Measurements from ENCODE around the gene ABCG8.

Gene ABCG8

DNA sequence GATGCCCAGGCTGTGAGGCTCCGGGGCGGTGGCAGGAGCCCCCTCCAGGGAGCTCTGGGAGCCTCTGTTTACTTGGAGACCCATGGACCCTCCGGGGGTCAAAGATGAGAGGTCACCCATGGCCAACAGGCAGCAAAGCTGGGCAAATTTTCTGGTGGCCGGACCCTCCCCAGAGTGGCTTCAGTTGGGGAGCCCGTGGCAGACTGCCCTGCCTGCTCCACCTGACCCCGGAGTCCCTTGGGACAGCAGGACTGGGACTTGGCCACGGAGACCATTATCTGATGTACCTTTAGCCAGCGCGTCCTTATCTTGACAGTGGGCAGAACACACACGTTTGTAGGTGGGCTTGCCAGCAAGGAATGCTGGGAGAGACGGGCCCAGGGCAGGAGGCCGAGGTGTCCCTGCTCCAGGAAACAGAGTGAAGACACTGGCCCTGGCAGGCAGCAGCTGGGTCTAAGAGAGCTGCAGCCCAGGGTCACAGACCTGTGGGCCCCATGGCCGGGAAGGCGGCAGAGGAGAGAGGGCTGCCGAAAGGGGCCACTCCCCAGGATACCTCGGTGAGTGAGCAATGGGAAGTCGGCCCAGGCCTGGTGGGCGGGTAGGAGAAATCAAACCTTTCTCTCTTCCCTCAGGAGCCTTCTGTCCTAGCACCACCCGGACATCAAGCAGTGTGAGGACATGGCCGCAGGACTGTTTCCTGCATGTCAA is at the start of gene ABCG8, which contains the start of gene ABCG5:
Gene ABCG8, plus strand, starts transcription at position 412 of the 708 bp plus-strand sequence. Its CDS starts 83 bp downstream, at position 495.
Gene ABCG5, minus strand, starts transcription at position 280 of the 708 bp plus-strand sequence. Its CDS starts 160 bp downstream, at position 120.
- in situ Hi-C loops (cut with MboI; ENCODE audit: low sequenced_read_pairs) = no loop called here

DNA sequence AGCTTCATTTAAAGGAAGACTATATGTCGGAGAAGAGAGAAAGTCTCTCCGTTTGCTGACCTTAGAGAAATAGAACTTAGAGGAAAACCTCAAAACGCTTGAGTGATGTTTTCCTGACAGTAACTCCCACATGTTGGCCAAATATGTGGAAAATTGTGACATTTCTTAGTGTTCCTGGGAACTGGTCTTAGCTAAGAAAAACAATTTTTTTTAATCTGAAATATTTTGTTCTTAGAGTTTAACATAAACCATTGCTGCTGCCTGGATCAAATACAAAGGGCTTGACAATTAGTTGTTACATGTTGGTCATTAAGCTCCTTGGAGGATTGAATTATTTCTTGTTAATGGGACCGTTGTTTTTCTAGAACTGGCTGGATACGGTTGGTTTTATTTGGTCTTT is 48.6 kb upstream of the ABCG8 start:
- in situ Hi-C loops (cut with MboI; ENCODE audit: low sequenced_read_pairs) = no loop called here

- in situ Hi-C loops (cut with MboI; ENCODE audit: low sequenced_read_pairs) = no loop called here
Observed at GRCh38 chr2:43791035-43791765, 47.6 kb upstream of the ABCG8 start.

GRCh38 chr2:43792653-43793052 is 46.1 kb upstream of the ABCG8 start:
- in situ Hi-C loops (cut with MboI; ENCODE audit: low sequenced_read_pairs) = no loop called here

DNA sequence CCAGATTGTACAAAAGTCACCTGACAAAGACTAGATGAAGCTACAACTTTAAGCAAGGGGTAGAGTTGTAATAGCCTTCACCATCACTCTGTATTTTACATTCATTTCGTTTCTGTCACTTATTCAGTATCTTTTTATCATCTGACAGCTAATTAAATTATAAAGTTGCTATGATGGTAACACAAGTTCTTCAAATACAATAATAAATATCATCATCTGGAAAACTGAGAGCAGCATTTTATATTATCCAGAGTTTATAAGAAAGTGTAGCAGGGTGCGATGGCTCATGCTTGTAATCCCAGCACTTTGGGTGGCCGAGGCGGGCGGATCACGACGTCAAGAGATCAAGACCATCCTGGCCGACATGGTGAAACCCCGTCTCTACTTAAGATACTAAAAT is 43.8 kb upstream of the ABCG8 start:
- in situ Hi-C loops (cut with MboI; ENCODE audit: low sequenced_read_pairs) = no loop called here

DNA sequence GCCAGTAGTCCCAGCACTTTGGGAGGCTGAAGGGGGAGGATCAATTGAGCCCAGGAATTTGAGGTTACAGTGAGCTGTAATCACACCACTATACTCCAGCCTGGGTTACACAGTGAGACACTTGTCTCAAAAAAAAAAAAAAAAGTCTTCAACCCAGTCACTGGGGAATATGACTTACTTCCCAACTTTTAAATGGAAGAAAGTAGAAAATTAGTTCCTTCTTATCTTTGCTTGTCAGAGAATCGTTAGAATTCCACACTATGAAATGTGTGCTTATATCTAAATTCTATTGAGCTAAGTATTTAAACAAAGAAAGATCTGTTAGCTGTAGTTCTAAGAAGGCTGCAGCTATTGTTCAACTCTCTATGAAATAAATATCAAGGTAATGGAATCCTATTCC is 42.6 kb upstream of the ABCG8 start:
- in situ Hi-C loops (cut with MboI; ENCODE audit: low sequenced_read_pairs) = no loop called here

DNA sequence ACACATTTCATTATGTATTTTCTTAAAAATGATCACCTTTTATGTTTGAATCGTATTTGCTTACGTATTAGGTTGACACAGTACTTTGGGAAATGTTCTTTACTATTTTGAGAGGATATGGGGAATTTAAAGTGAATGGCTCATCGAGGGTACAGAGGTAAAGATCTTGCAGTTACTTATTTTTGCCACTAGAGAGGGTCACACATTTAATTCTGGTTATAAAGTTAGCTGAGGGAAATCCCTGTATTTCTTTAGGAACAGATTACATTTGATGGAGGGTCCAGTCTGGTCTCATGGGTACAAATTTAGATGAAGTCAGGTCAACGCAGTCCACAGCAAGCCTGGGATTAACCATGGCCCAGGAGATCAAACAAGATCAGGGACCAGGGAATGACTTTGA is 40.5 kb upstream of the ABCG8 start:
- in situ Hi-C loops (cut with MboI; ENCODE audit: low sequenced_read_pairs) = no loop called here

- in situ Hi-C loops (cut with MboI; ENCODE audit: low sequenced_read_pairs) = no loop called here
Observed at GRCh38 chr2:43800894-43801293, 37.9 kb upstream of the ABCG8 start.

DNA sequence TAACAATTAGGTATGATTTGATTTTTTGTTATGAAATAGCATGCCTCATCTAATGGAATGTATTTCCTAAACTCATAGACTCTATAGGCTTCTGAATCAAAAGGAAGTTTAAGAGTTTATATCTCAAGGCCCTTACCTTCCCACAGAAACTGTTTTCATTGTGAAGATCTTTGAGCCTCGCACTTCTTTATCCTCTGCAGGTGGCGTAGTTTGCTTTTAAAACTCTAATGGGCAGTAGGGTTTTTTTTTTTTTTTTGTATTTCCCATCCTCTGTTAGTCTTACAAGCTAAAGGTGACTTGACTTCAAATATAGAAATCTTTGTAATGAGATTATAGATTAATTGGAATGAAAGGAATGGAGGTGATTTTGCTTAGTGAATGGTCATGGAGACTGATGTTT is 36.6 kb upstream of the ABCG8 start:
- in situ Hi-C loops (cut with MboI; ENCODE audit: low sequenced_read_pairs) = no loop called here

GRCh38 chr2:43803113-43803512 is 35.7 kb upstream of the ABCG8 start:
- in situ Hi-C loops (cut with MboI; ENCODE audit: low sequenced_read_pairs) = no loop called here

- in situ Hi-C loops (cut with MboI; ENCODE audit: low sequenced_read_pairs) = no loop called here
Observed at GRCh38 chr2:43806719-43807031, 32.1 kb upstream of the ABCG8 start.

- in situ Hi-C loops (cut with MboI; ENCODE audit: low sequenced_read_pairs) = no loop called here
Observed at GRCh38 chr2:43810452-43810851, 28.3 kb upstream of the ABCG8 start.

- in situ Hi-C loops (cut with MboI; ENCODE audit: low sequenced_read_pairs) = no loop called here
Observed at GRCh38 chr2:43810888-43811287, 27.9 kb upstream of the ABCG8 start.

DNA sequence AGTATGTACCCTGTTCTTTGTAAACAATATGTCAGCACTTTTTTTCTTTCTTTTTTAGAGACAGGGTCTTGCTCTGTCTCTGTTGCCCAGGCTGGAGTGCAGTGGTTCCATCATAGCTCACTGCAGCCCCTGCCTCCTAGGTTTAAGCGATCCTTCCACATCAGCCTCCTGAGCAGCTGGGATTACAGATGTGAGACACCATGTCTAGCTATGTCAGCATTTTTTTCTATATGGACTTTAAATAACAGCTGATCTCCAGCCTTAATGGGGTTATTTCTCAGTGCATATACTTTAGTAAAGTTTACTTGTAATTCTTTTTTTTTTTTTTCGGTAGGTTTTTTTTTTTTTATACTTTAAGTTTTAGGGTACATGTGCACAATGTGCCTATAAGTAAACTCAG is 26.8 kb upstream of the ABCG8 start:
- in situ Hi-C loops (cut with MboI; ENCODE audit: low sequenced_read_pairs) = no loop called here

GRCh38 chr2:43812947-43813346 is 25.8 kb upstream of the ABCG8 start:
- in situ Hi-C loops (cut with MboI; ENCODE audit: low sequenced_read_pairs) = no loop called here

- in situ Hi-C loops (cut with MboI; ENCODE audit: low sequenced_read_pairs) = no loop called here
Observed at GRCh38 chr2:43814711-43815110, 24.1 kb upstream of the ABCG8 start.

GRCh38 chr2:43818761-43819160 is 20.0 kb upstream of the ABCG8 start:
- in situ Hi-C loops (cut with MboI; ENCODE audit: low sequenced_read_pairs) = no loop called here

GRCh38 chr2:43819491-43820163 is 19.1 kb upstream of the ABCG8 start:
- in situ Hi-C loops (cut with MboI; ENCODE audit: low sequenced_read_pairs) = no loop called here

DNA sequence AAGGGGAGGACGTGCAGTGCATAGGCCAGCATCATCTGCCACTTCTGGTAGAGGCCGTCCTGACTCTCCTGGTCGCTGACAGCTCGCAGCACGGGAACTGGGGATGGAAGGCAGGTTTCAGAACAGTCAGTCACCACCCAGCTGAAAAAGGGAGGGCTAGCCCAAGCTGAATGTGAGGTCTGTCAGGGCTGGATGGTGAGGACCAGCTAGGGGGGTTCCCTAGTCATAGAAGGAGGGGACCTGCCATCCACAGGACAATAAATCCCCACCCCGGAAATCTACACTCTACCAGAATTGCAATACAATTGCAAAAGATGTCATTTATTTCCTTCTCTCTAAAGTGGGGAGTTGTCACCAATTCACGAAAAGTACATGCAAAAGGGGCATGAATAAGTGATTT is 15.9 kb upstream of the ABCG8 start:
- in situ Hi-C loops (cut with MboI; ENCODE audit: low sequenced_read_pairs) = no loop called here

- in situ Hi-C loops (cut with MboI; ENCODE audit: low sequenced_read_pairs) = no loop called here
Observed at GRCh38 chr2:43823751-43824150, 15.0 kb upstream of the ABCG8 start.

DNA sequence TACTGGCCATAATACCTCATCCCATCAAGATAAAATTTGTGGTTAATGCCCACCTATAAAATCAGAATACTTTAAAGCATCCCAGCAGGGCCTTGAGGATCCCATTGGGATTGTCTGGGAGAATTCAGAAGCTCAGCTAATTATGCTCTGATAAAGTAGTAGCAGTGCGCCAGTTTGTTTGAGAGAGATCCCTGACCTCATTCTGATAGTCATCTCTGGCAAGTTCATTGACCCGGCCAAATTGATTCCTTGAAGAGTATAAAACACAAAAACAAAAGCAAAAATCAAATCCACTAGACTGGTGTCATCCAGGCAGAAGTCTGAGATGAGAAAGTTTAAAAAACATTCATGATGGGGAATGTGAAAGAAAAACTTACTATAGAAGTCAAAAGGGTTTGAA is 14.3 kb upstream of the ABCG8 start:
- in situ Hi-C loops (cut with MboI; ENCODE audit: low sequenced_read_pairs) = no loop called here

DNA sequence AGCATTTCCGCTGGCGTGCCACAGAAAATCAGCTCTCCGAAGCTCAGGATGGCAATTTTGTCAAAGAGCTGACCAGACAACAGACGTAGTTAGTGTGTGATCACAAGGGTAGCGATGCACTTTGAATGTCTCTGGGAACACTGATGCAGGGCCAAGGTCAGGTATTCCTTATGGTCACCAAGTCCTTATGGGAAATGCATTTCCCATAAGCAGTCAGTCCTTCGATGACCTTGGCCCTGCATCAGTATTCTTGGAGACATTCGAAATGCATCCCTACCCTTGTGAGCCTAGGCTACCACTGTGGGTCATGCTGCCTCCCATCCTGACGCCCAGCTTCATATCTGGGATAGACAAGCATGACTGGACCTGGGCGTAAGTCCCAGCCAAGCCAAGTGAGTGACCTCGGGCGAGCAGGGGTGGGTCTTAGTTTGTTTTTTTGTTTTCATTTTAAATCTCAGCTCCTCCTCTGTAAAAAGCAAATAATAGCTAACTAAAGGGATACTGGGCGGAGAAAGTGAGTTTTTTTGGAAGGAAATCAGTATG is 13.7 kb upstream of the ABCG8 start:
- in situ Hi-C loops (cut with MboI; ENCODE audit: low sequenced_read_pairs) = no loop called here
